Neural cell (in vitro differentiated cells): Measurements from ENCODE around the gene RUFY2. TPM values are rescaled to one million over a fixed set of nuclear protein-coding genes. Genes with fewer than 3 reads are reported as not detected.
A peak's percentile ranks its signal among the peaks of the same experiment; 100 is the strongest.

Experiments
- H2AFZ ChIP-seq: fragments of 200-600, 300-800 bp; sonication (generic), shearing (Covaris generic); 2 replicates; pipeline ENCODE4 v1.6.0; 2014; ENCODE audit warnings: low read depth, mild to moderate bottlenecking, antibody characterized with exemption, low read length, moderate library complexity
- H3F3A ChIP-seq: fragments of 200-600 bp; shearing (Covaris generic); 2 replicates; pipeline ENCODE4 v1.6.1; 2016; ENCODE audit warnings: mild to moderate bottlenecking, moderate library complexity, mixed read lengths, antibody characterized with exemption, low read length; ENCODE audit not compliant: insufficient read depth, poor library complexity, severe bottlenecking
- H3K27ac ChIP-seq: fragments of 200-600, 300-800 bp; sonication (generic), shearing (Covaris generic); 2 replicates; pipeline ENCODE4 v1.5.1; 2014; ENCODE audit warnings: mild to moderate bottlenecking, low read length, moderate library complexity
- H3K27me3 ChIP-seq: fragments of 300-800, 200-600 bp; sonication (generic), shearing (Covaris generic); 2 replicates; pipeline ENCODE4 v1.6.0; 2014; ENCODE audit warnings: mild to moderate bottlenecking, low read depth, low read length, moderate library complexity; ENCODE audit not compliant: insufficient read depth
- H3K36me3 ChIP-seq: fragments of 300-800, 200-600 bp; sonication (generic), shearing (Covaris generic); 2 replicates; pipeline ENCODE4 v1.5.1; 2014; ENCODE audit warnings: mild to moderate bottlenecking, antibody characterized with exemption, low read length, moderate library complexity; ENCODE audit not compliant: insufficient read depth
- H3K4me2 ChIP-seq: fragments of 300-800, 200-600 bp; sonication (generic), shearing (Covaris generic); 2 replicates; pipeline ENCODE4 v1.6.0; 2014; ENCODE audit warnings: mild to moderate bottlenecking, low read length
- H3K4me3 ChIP-seq: fragments of 300-800, 200-600 bp; sonication (generic), shearing (Covaris generic); 2 replicates; pipeline ENCODE4 v1.5.1; 2014; ENCODE audit warnings: mild to moderate bottlenecking, low read length, moderate library complexity
- H3K79me2 ChIP-seq: fragments of 200-600 bp; shearing (Covaris generic); replicated peaks from 2 replicates; pipeline ENCODE4 v1.6.0; 2014; ENCODE audit warnings: mild to moderate bottlenecking, low read length, moderate library complexity; ENCODE audit not compliant: insufficient read depth
- H3K9ac ChIP-seq: fragments of 300-800, 200-600 bp; sonication (generic), shearing (Covaris generic); 2 replicates; pipeline ENCODE4 v1.6.1; 2016; ENCODE audit warnings: mild to moderate bottlenecking, low read length, mixed read lengths
- H3K9me2 ChIP-seq: fragments of 200-600 bp; shearing (Covaris generic); 2 replicates; pipeline ENCODE4 v1.6.1; 2016; ENCODE audit warnings: mild to moderate bottlenecking, low read length, mixed read lengths; ENCODE audit not compliant: insufficient read depth
- H3K9me3 ChIP-seq: fragments of 200-600, 300-800 bp; sonication (generic), shearing (Covaris generic); 2 replicates; pipeline ENCODE4 v1.6.1; 2016; ENCODE audit warnings: mild to moderate bottlenecking, mixed run types, low read length, moderate library complexity, mixed read lengths
- H4K20me1 ChIP-seq: fragments of 200-600 bp; shearing (Covaris generic); 2 replicates; pipeline ENCODE4 v1.6.1; 2016; ENCODE audit warnings: mild to moderate bottlenecking, mixed run types; ENCODE audit not compliant: insufficient read depth
- CTCF ChIP-seq: fragments of 450-650 bp; IDR thresholded peaks from 2 replicates; pipeline ENCODE4 v1.5.1; 2014; ENCODE audit warnings: antibody characterized with exemption, mild to moderate bottlenecking, moderate library complexity; ENCODE audit not compliant: poor library complexity, severe bottlenecking
- EP300 ChIP-seq: fragments of 450-650 bp; conservative IDR thresholded peaks from 2 replicates; pipeline ENCODE4 v1.6.1; 2014; ENCODE audit warnings: antibody characterized with exemption, mild to moderate bottlenecking, moderate library complexity; ENCODE audit not compliant: poor library complexity, severe bottlenecking
- EZH2 ChIP-seq: fragments of 200-600, 300-800 bp; shearing (Covaris generic), sonication (generic); IDR thresholded peaks from 2 replicates; pipeline ENCODE4 v1.6.1; 2014; ENCODE audit warnings: antibody characterized with exemption, low read length, borderline replicate concordance, mild to moderate bottlenecking; ENCODE audit not compliant: insufficient read depth, poor library complexity, severe bottlenecking
- MXI1 ChIP-seq: fragments of 450-650 bp; conservative IDR thresholded peaks from 2 replicates; pipeline ENCODE4 v1.6.1; 2014; ENCODE audit warnings: antibody characterized with exemption, mild to moderate bottlenecking; ENCODE audit not compliant: poor library complexity, severe bottlenecking
- POLR2AphosphoS5 ChIP-seq: IDR thresholded peaks from 2 replicates; pipeline ENCODE4 v1.6.1; 2012
- RAD21 ChIP-seq: fragments of 450-650 bp; conservative IDR thresholded peaks from 2 replicates; pipeline ENCODE4 v1.6.1; 2014; ENCODE audit warnings: antibody characterized with exemption, mild to moderate bottlenecking, moderate library complexity
- REST ChIP-seq: IDR thresholded peaks from 2 replicates; pipeline ENCODE4 v1.6.1; 2012; ENCODE audit warnings: borderline replicate concordance
- SMC3 ChIP-seq: fragments of 450-650 bp; conservative IDR thresholded peaks from 2 replicates; pipeline ENCODE4 v1.6.1; 2014; ENCODE audit warnings: antibody characterized with exemption, mild to moderate bottlenecking, moderate library complexity; ENCODE audit not compliant: poor library complexity
- TAF1 ChIP-seq: IDR thresholded peaks from 2 replicates; pipeline ENCODE4 v1.6.1; 2012; ENCODE audit warnings: low read depth
- polyA plus RNA-seq: library from polyadenylated mRNA; depleted of rRNA; stranded (reverse); fragments of >200 nt; gene quantifications from 2 replicates; pipeline ENCODE4 v1.2.3, GENCODE V29; 2014

Gene RUFY2
- polyA plus RNA-seq, 1 donor from 2014 or later: 168 TPM

GRCh38 chr10:68330852-68331454 lies 76.1 kb downstream of the RUFY2 start:
- peaks cover 3% of the 10 kb centered on the region for H3F3A ChIP-seq
- H3K9me3 ChIP-seq: no peaks in the 10 kb centered on the region
- no peaks in the 10 kb centered on the region for H3K27me3 ChIP-seq
- peaks cover 21% of the 10 kb centered on the region for H4K20me1 ChIP-seq
- peak overlapping the region; percentile 99 for H3K9ac ChIP-seq
- no peak for TF ChIP-seq RAD21
- TF ChIP-seq CTCF: no peak
- no peak for TF ChIP-seq SMC3
- no peak for TF ChIP-seq TAF1
- H3K9me2 ChIP-seq: no peaks in the 10 kb centered on the region
- peaks cover 40% of the 10 kb centered on the region for H3K79me2 ChIP-seq
- peak overlapping the region; percentile 87 for H3K4me3 ChIP-seq
- no peaks in the 10 kb centered on the region for H3K36me3 ChIP-seq
- peak overlapping the region; percentile 99 for H3K27ac ChIP-seq
- H2AFZ ChIP-seq: peak overlapping the region; percentile 75
- peak overlapping the region; percentile 69 for H3K4me2 ChIP-seq

GRCh38 chr10:68329506-68329861 lies 77.6 kb downstream of the RUFY2 start:
- H3K27ac ChIP-seq: peak overlapping the region; percentile 87
- peaks cover 25% of the 10 kb centered on the region for H3K79me2 ChIP-seq
- H2AFZ ChIP-seq: no peak overlapping the region
- H3K36me3 ChIP-seq: no peaks in the 10 kb centered on the region
- no peak overlapping the region for H3K4me2 ChIP-seq
- peaks cover 7% of the 10 kb centered on the region for H4K20me1 ChIP-seq
- no peaks in the 10 kb centered on the region for H3K9me2 ChIP-seq
- H3K9me3 ChIP-seq: no peaks in the 10 kb centered on the region
- TF ChIP-seq REST (no peak), CTCF (no peak), TAF1 (no peak), POLR2AphosphoS5 (no peak), EP300 (no peak), RAD21 (no peak), MXI1 (no peak), SMC3 (no peak), EZH2 (no peak)
- no peaks in the 10 kb centered on the region for H3K27me3 ChIP-seq
- H3K9ac ChIP-seq: no peak overlapping the region
- H3F3A ChIP-seq: peaks cover 3% of the 10 kb centered on the region
- no peak overlapping the region for H3K4me3 ChIP-seq
